Fibroblast of lung (primary cell): Measurements from ENCODE around the gene RNASEH2A. TPM values are rescaled to one million over a fixed set of nuclear protein-coding genes. Genes with fewer than 3 reads are reported as not detected.

ENCODE experiments used
- DNase-seq, 2 donors: peaks; one replicate each; pipeline versions ENCODE4 v3.0.0 to v3.0.0-alpha.2; 2010; ENCODE audit warnings: low read depth in 2 of 2
- H2AFZ ChIP-seq: 2 replicates; pipeline ENCODE4 v1.5.1; 2012; ENCODE audit warnings: low read length, control low read depth, inconsistent platforms
- H3K27ac ChIP-seq: 2 replicates; pipeline ENCODE4 v1.5.1; 2011; ENCODE audit warnings: low read length, control low read depth; ENCODE audit not compliant: insufficient read depth
- H3K27me3 ChIP-seq: 2 replicates; pipeline ENCODE4 v1.5.1; 2011; ENCODE audit warnings: mild to moderate bottlenecking, low read length; ENCODE audit not compliant: control insufficient read depth, insufficient read depth
- H3K36me3 ChIP-seq: 2 replicates; pipeline ENCODE4 v1.5.1; 2011; ENCODE audit warnings: low read length; ENCODE audit not compliant: control insufficient read depth, insufficient read depth
- H3K4me1 ChIP-seq: 2 replicates; pipeline ENCODE4 v1.5.1; 2011; ENCODE audit warnings: low read length; ENCODE audit not compliant: control insufficient read depth, insufficient read depth; ENCODE audit errors: extremely low read depth
- H3K4me2 ChIP-seq: 2 replicates; pipeline ENCODE4 v1.5.1; 2011; ENCODE audit warnings: low read length, control low read depth; ENCODE audit not compliant: insufficient read depth; ENCODE audit errors: extremely low read depth
- H3K4me3 ChIP-seq, 4 experiments: fragments of 200-600 bp in 1 of 4; sonication (generic) in 1 of 4; replicated peaks in 1 of 4; 2 replicates each; pipeline ENCODE4 v1.5.1; 2011 to 2016; ENCODE audit warnings: low read length in 4 of 4, low read depth in 3 of 4, mild to moderate bottlenecking in 3 of 4, control low read depth in 2 of 4, inconsistent platforms in 1 of 4, mixed read lengths in 1 of 4; ENCODE audit not compliant: insufficient read depth in 1 of 4; ENCODE audit errors: control extremely low read depth in 1 of 4
- H3K79me2 ChIP-seq: 2 replicates; pipeline ENCODE4 v1.5.1; 2012; ENCODE audit warnings: mild to moderate bottlenecking, low read length, inconsistent platforms; ENCODE audit not compliant: control insufficient read depth, insufficient read depth
- H3K9ac ChIP-seq: 2 replicates; pipeline ENCODE4 v1.5.1; 2011; ENCODE audit warnings: mild to moderate bottlenecking, low read length, control low read depth; ENCODE audit not compliant: insufficient read depth
- H3K9me3 ChIP-seq: 2 replicates; pipeline ENCODE4 v1.5.1; 2012; ENCODE audit warnings: low read depth, low read length; ENCODE audit not compliant: control insufficient read depth, insufficient read depth
- H4K20me1 ChIP-seq: 2 replicates; pipeline ENCODE4 v1.5.1; 2011; ENCODE audit warnings: low read length; ENCODE audit not compliant: control insufficient read depth, insufficient read depth; ENCODE audit errors: extremely low read depth
- EZH2 ChIP-seq: IDR thresholded peaks from 2 replicates; pipeline ENCODE4 v1.5.1; 2012; ENCODE audit warnings: low read length, control low read depth, mild to moderate bottlenecking; ENCODE audit errors: missing control alignments
- polyA plus RNA-seq, 2 donors: library from polyadenylated mRNA; depleted of rRNA in 1 of 2; stranded (reverse) in 1 of 2; unstranded in 1 of 2; fragments of >200 nt; gene quantifications; 2 replicates each; pipeline ENCODE4 v1.2.1, GENCODE V29; 2011 to 2012; ENCODE audit warnings: missing spikeins in 1 of 2
- total RNA-seq: library from RNA; depleted of rRNA; stranded (reverse); fragments of >200 nt; gene quantifications from 2 replicates; pipeline ENCODE4 v1.2.1, GENCODE V29; 2014
- TF ChIP-seq, protein P1 (sequence below), 2 donors: IDR thresholded peaks in 1 of 2; conservative IDR thresholded peaks in 1 of 2; 1 replicate in 1 of 2; 2 replicates in 1 of 2; pipeline ENCODE4 v1.5.1; 2011 to 2012; ENCODE audit warnings: low read length in 2 of 2, control low read depth in 1 of 2, inconsistent platforms in 1 of 2, low read depth in 1 of 2, mild to moderate bottlenecking in 1 of 2

The RNASEH2A gene
- total and polyA plus RNA-seq, 2 donors (not counting 1 experiment from before 2014, with no cell fraction given): 8.9 to 14.3 TPM

DNA sequence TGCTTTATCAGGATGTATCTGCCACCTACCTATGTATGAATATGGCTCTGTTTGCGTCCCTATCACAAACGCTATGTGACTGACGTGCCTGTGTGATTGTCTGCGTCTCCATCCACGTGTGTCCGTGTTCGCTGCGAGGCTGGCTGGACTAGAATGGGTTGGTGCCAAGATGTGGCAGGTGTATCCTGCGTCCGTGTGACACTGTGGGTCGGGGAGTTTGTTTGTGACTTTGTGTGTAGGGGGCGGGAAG, 24.3 kb upstream of the RNASEH2A start:
- H3K27ac ChIP-seq: peak overlapping the region; percentile 88
- no peaks in the 10 kb centered on the region for H3K27me3 ChIP-seq
- H3K36me3 ChIP-seq: no peaks in the 10 kb centered on the region
- peak overlapping the region; percentile 94 for H3K4me2 ChIP-seq
- peaks cover 48% of the 10 kb centered on the region for H3K4me1 ChIP-seq
- H2AFZ ChIP-seq: peak overlapping the region; percentile 75
- H3K9ac ChIP-seq: peak overlapping the region; percentile 76
- peak overlapping the region; percentile 33 to 57 (median 46) for H3K4me3 ChIP-seq
- no peak for DNase-seq
- no peaks in the 10 kb centered on the region for H4K20me1 ChIP-seq
- H3K9me3 ChIP-seq: no peaks in the 10 kb centered on the region
- H3K79me2 ChIP-seq: no peaks in the 10 kb centered on the region
- TF ChIP-seq EZH2: no peak
- TF ChIP-seq, protein P1, sequence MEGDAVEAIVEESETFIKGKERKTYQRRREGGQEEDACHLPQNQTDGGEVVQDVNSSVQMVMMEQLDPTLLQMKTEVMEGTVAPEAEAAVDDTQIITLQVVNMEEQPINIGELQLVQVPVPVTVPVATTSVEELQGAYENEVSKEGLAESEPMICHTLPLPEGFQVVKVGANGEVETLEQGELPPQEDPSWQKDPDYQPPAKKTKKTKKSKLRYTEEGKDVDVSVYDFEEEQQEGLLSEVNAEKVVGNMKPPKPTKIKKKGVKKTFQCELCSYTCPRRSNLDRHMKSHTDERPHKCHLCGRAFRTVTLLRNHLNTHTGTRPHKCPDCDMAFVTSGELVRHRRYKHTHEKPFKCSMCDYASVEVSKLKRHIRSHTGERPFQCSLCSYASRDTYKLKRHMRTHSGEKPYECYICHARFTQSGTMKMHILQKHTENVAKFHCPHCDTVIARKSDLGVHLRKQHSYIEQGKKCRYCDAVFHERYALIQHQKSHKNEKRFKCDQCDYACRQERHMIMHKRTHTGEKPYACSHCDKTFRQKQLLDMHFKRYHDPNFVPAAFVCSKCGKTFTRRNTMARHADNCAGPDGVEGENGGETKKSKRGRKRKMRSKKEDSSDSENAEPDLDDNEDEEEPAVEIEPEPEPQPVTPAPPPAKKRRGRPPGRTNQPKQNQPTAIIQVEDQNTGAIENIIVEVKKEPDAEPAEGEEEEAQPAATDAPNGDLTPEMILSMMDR (conservative IDR thresholded peaks at IDR 0.05 in 1 of 2, IDR thresholded peaks at IDR 0.05 in 1 of 2; ENCODE audit: low read depth in 1 of 2, low read length in 2 of 2): no peak

DNA sequence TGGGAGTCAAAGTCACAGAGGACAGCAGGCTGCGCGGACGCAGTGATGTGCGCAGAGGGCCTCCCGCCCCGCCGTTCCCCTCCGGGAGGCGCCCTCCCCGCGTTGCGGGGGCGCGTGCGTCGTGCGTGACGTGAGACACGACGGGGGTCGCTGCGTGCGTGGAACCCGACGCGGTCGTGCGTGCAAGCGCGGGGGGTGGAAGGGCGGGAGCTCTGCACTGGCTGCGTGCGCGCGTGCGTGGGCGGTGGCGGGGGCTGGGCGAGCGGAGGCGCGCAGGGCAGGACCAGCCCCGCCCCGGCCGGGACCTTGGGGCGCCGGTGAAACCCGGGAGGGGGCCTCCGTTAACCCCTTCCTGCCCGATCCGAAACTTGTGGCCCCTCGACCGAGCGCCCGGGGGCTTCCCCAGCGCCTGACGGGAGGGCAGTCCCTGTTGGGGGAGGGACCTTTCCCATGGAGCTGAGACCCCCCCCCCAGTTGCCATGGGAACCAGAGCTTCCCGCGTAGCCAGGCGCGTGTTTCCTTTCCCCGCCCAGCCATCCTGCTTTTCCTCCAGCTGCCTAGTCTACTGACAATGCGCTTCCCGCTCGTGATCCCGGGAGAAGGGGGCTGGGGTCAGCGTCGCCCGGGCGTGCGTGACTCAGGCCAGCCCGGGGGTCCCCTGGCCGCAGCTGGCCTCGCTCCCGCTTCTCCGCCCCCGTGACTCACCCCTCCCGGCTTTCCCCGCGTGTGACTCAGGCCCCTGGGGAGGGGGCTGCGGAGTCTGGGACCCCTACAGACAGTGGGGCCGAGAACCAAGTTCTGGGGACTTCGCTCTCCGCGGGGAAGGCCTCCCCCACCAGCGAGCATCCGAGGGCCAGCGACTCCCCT, 23.7 kb upstream of the RNASEH2A start:
- Histone ChIP-seq H3K27me3 (no peaks in the 10 kb centered on the region), H3K27ac (peak overlapping the region; percentile 88), H3K4me3 (peak overlapping the region; percentile 39 to 57 (median 46)), H2AFZ (peak overlapping the region; percentile 75), H3K4me1 (peaks cover 45% of the 10 kb centered on the region), H3K9ac (peak overlapping the region; percentile 76), H3K9me3 (no peaks in the 10 kb centered on the region), H4K20me1 (no peaks in the 10 kb centered on the region), H3K4me2 (peak overlapping the region; percentile 94), H3K36me3 (no peaks in the 10 kb centered on the region), H3K79me2 (no peaks in the 10 kb centered on the region)
- TF ChIP-seq, protein P1 (conservative IDR thresholded peaks at IDR 0.05 in 1 of 2, IDR thresholded peaks at IDR 0.05 in 1 of 2; ENCODE audit: low read depth in 1 of 2, low read length in 2 of 2): no peak
- no peak for TF ChIP-seq EZH2
- DNase-seq: peak; percentile 83 to 85

DNA sequence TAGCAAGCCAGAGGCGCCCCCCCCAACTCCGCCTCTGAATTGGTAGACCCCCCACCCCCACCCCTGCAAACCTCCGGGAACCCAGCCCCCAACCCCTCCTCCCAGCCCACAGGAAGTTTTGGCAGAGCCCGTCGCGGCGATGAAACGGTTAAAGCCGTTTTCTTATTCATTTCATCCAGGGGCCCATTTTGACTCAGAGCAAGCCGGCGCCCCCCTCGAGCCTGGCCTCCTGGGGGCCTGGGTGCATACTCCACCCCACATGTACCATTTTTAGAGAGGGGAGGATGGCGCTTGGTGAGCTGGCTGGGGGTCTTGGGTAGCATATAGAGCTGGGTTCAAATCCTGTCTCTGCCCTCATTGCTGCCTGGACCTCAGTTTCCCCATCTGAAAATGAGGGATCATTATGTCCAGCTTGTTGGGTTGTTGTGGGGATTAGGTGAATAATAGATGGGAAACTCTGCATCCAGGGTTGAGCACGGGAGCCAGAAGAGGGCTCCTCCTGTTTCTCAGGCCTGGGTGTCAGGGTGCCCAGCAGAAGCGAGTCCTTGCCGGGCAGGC, 23.0 kb upstream of the RNASEH2A start:
- Histone ChIP-seq H3K4me3 (peak overlapping the region in 1 of 4 experiments; percentile 57), H3K9me3 (no peaks in the 10 kb centered on the region), H3K4me1 (peaks cover 46% of the 10 kb centered on the region), H3K9ac (peak overlapping the region; percentile 76), H3K79me2 (no peaks in the 10 kb centered on the region), H3K27ac (peak overlapping the region; percentile 88), H4K20me1 (no peaks in the 10 kb centered on the region), H3K27me3 (no peaks in the 10 kb centered on the region), H2AFZ (no peak overlapping the region), H3K36me3 (no peaks in the 10 kb centered on the region), H3K4me2 (peak overlapping the region; percentile 48)
- TF ChIP-seq EZH2: no peak
- TF ChIP-seq, protein P1 (conservative IDR thresholded peaks at IDR 0.05 in 1 of 2, IDR thresholded peaks at IDR 0.05 in 1 of 2; ENCODE audit: low read depth in 1 of 2, low read length in 2 of 2): no peak
- no peak for DNase-seq
